ENCODE data around the gene IL1RL1. TPM values are rescaled to one million over a fixed set of nuclear protein-coding genes. Genes with fewer than 3 reads are reported as not detected.

The IL1RL1 gene
- total RNA-seq, 1 donor, result under 0.01 TPM

DNA sequence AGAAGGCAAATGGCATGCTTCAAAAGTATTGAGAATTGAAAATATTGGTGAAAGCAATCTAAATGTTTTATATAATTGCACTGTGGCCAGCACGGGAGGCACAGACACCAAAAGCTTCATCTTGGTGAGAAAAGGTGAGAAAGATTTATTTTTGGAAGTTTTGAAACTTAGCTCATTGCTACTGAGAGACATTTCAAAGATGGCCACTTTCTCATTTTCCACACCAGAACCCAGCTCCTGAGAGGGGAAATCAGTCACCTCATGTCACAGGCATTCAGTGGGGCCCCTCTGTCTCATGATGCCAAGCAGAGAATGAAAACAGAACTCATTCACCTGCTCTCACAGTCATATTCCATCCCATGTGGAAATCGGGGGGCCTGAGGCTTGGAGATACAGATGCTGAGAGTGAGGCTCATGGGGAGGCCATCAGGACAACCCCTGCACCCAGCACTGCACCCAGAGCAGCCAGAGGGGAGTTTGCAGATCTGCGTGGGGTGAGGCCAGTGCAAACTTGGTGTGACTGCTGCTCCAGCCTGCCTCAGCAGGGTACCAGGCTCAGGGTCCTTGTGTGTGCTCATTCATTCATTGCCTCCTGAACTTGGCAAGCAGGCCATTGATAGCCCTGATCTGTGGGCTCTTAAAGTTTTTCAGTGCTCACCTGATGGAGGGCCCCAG lies 75.6 kb downstream of the IL1RL1 start:
- Histone ChIP-seq H3K4me3 (ENCODE audit: insufficient read depth, low read length) (no peak overlapping the region), H3K9me3 (ENCODE audit: low read depth, low read length) (peaks cover 2% of the 10 kb centered on the region), H3K27ac (ENCODE audit: low read depth, low read length) (no peak overlapping the region), H3K79me2 (ENCODE audit: insufficient read depth, low read length) (no peaks in the 10 kb centered on the region), H2AFZ (ENCODE audit: low read length) (no peak overlapping the region), H4K20me1 (ENCODE audit: insufficient read depth, low read length) (no peaks in the 10 kb centered on the region), H3K4me1 (ENCODE audit: insufficient read depth, low read length) (no peaks in the 10 kb centered on the region), H3K4me2 (ENCODE audit: insufficient read depth, low read length) (no peak overlapping the region), H3K27me3 (ENCODE audit: insufficient read depth, low read length) (no peaks in the 10 kb centered on the region), H3K36me3 (ENCODE audit: insufficient read depth, low read length) (no peaks in the 10 kb centered on the region)
- DNase-seq (ENCODE audit: insufficient read length, low spot score, missing footprints), result no peak
- TF ChIP-seq, protein P1, sequence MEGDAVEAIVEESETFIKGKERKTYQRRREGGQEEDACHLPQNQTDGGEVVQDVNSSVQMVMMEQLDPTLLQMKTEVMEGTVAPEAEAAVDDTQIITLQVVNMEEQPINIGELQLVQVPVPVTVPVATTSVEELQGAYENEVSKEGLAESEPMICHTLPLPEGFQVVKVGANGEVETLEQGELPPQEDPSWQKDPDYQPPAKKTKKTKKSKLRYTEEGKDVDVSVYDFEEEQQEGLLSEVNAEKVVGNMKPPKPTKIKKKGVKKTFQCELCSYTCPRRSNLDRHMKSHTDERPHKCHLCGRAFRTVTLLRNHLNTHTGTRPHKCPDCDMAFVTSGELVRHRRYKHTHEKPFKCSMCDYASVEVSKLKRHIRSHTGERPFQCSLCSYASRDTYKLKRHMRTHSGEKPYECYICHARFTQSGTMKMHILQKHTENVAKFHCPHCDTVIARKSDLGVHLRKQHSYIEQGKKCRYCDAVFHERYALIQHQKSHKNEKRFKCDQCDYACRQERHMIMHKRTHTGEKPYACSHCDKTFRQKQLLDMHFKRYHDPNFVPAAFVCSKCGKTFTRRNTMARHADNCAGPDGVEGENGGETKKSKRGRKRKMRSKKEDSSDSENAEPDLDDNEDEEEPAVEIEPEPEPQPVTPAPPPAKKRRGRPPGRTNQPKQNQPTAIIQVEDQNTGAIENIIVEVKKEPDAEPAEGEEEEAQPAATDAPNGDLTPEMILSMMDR (IDR thresholded peaks at IDR 0.05; ENCODE audit: extremely low read depth, low read depth, low read length), result no peak

DNA sequence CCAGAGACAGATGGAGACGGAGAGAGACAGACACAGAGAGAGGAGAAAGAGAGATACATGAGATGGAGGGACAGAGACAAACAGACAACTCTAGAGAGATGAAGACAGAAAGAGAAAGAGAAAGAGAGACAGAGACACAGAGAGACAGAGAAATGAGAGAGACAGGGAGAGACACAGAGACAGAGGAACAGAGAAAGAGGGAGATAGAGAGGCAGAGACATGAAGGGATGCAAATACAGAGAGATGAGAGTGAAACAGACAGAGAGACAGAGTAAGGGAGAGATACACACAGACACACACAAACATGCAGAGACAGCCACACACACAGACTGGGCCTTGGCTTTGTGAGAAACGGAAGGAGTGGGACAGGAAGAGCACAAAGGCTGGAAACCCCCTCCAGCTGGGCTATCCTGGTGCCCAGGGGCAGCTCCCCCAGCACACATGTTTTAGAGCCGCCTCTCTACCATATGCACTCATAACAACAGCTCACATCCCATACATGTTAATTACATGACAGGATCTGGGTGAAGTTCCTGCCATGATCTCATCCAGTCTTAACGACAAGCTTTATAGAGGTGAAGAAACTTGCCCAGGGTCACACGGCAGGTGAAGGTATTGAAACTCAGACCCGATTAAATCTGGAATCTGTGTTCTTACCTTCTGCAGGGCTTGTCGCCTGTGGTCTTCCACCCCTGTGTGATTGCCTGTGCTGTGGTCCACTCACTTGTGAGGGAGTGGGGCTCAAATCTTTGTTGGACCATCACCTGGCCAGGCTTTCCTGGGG lies 76.6 kb downstream of the IL1RL1 start:
- no peak for DNase-seq (ENCODE audit: insufficient read length, low spot score, missing footprints)

DNA sequence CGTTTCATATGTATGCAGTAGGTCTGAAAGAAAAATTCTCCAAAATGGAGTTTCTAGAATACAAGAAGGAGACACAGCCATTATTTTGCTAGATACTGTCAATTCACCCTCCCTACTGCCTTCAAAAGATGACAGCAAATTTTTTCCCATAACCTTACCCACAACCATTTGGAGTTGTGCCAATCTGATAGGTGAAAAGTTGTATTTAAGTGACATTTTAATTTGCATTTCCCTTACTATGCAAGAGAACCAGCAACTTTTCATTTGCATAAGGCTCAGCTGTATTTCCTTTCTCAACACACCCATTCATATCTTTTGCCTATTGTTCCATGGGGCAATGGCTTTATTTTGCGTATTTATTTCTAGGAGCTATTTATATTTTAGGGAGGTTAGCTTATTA lies 80.2 kb downstream of the IL1RL1 start:
- TF ChIP-seq, protein P1 (IDR thresholded peaks at IDR 0.05; ENCODE audit: extremely low read depth, low read depth, low read length), result no peak
- Histone ChIP-seq H3K27ac (ENCODE audit: low read depth, low read length) (no peak overlapping the region), H3K4me1 (ENCODE audit: insufficient read depth, low read length) (no peaks in the 10 kb centered on the region), H3K4me2 (ENCODE audit: insufficient read depth, low read length) (no peak overlapping the region), H3K4me3 (ENCODE audit: insufficient read depth, low read length) (no peak overlapping the region), H3K27me3 (ENCODE audit: insufficient read depth, low read length) (peaks cover 3% of the 10 kb centered on the region), H4K20me1 (ENCODE audit: insufficient read depth, low read length) (no peaks in the 10 kb centered on the region), H3K9me3 (ENCODE audit: low read depth, low read length) (no peaks in the 10 kb centered on the region), H3K36me3 (ENCODE audit: insufficient read depth, low read length) (no peaks in the 10 kb centered on the region), H3K79me2 (ENCODE audit: insufficient read depth, low read length) (no peaks in the 10 kb centered on the region), H2AFZ (ENCODE audit: low read length) (no peak overlapping the region)
- no peak for DNase-seq (ENCODE audit: insufficient read length, low spot score, missing footprints)

More for the DNA sequence above, 76.6 kb downstream of the IL1RL1 start:
- H3K36me3 ChIP-seq (ENCODE audit: insufficient read depth, low read length), result no peaks in the 10 kb centered on the region
- no peak overlapping the region for H3K4me2 ChIP-seq (ENCODE audit: insufficient read depth, low read length)
- H3K4me3 ChIP-seq (ENCODE audit: insufficient read depth, low read length), result no peak overlapping the region
- TF ChIP-seq, protein P1 (IDR thresholded peaks at IDR 0.05; ENCODE audit: extremely low read depth, low read depth, low read length), result no peak
- no peaks in the 10 kb centered on the region for H3K27me3 ChIP-seq (ENCODE audit: insufficient read depth, low read length)
- peaks cover 2% of the 10 kb centered on the region for H3K9me3 ChIP-seq (ENCODE audit: low read depth, low read length)
- H3K79me2 ChIP-seq (ENCODE audit: insufficient read depth, low read length), result no peaks in the 10 kb centered on the region
- no peak overlapping the region for H2AFZ ChIP-seq (ENCODE audit: low read length)
- H3K27ac ChIP-seq (ENCODE audit: low read depth, low read length), result no peak overlapping the region
- no peaks in the 10 kb centered on the region for H4K20me1 ChIP-seq (ENCODE audit: insufficient read depth, low read length)
- H3K4me1 ChIP-seq (ENCODE audit: insufficient read depth, low read length), result no peaks in the 10 kb centered on the region

DNA sequence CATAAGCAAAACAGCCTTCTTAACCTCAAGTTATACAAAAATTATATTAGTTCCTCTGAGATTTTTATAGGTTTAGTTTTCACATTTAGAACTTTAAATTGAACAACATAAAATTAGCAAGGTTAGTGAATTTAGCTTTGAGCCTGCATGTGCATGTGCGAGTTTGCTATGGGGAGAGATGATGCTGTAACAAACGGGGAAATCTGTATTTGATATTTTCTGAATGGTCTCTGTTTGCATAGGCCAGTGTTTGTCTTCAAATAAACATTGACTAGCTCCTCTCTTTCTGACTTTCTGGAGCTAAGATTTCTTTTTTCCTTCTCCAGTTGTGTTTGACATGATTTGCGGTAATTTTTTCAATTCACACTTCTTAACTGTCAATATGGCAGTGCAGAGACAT lies 80.7 kb downstream of the IL1RL1 start:
- Histone ChIP-seq H4K20me1 (ENCODE audit: insufficient read depth, low read length) (no peaks in the 10 kb centered on the region), H3K79me2 (ENCODE audit: insufficient read depth, low read length) (no peaks in the 10 kb centered on the region), H3K4me1 (ENCODE audit: insufficient read depth, low read length) (no peaks in the 10 kb centered on the region), H3K27me3 (ENCODE audit: insufficient read depth, low read length) (peaks cover 3% of the 10 kb centered on the region), H3K36me3 (ENCODE audit: insufficient read depth, low read length) (no peaks in the 10 kb centered on the region), H3K4me3 (ENCODE audit: insufficient read depth, low read length) (no peak overlapping the region), H3K9me3 (ENCODE audit: low read depth, low read length) (no peaks in the 10 kb centered on the region), H3K4me2 (ENCODE audit: insufficient read depth, low read length) (no peak overlapping the region), H3K27ac (ENCODE audit: low read depth, low read length) (no peak overlapping the region), H2AFZ (ENCODE audit: low read length) (no peak overlapping the region)
- TF ChIP-seq, protein P1 (IDR thresholded peaks at IDR 0.05; ENCODE audit: extremely low read depth, low read depth, low read length), result no peak
- no peak for DNase-seq (ENCODE audit: insufficient read length, low spot score, missing footprints)

Data from osteoblast (primary cell).